ENCODE results near the gene GNG7.
"Not testable (repeated sequence)": the region's sequence is repeated elsewhere in the genome, so short reads cannot be mapped to it uniquely, and the experiment has no call there.

Gene GNG7

GRCh38 chr19:2540646-2541454 is 161.6 kb downstream of the GNG7 start:
- Histone ChIP-seq H3K4me3 (ENCODE audit: low read length) (no peak overlapping the region), H3K27ac (ENCODE audit: low read length) (no peak overlapping the region), H3K79me2 (ENCODE audit: low read length) (no peaks in the 10 kb centered on the region), H3K4me1 (ENCODE audit: low read length) (no peaks in the 10 kb centered on the region), H2AFZ (ENCODE audit: low read length) (no peak overlapping the region), H3K9me3 (replicated peaks; ENCODE audit: insufficient read depth, low read length) (no peaks in the 10 kb centered on the region), H4K20me1 (ENCODE audit: insufficient read depth, low read length) (no peaks in the 10 kb centered on the region), H3K9me2 (replicated peaks; ENCODE audit: insufficient read depth, low read length) (no peaks in the 10 kb centered on the region), H3F3A (ENCODE audit: insufficient read depth, low read length) (no peaks in the 10 kb centered on the region), H3K36me3 (replicated peaks; ENCODE audit: insufficient read depth, low read length) (no peaks in the 10 kb centered on the region), H3K27me3 (replicated peaks; ENCODE audit: insufficient read depth, low read length) (no peaks in the 10 kb centered on the region), H3K4me2 (ENCODE audit: low read depth, low read length) (no peak overlapping the region), H3K9ac (ENCODE audit: low read length) (no peak overlapping the region)
- no peak for TF ChIP-seq CTCF (IDR thresholded peaks at IDR 0.05; ENCODE audit: low read length)
- DNase-seq, result no peak

- no peaks in the 10 kb centered on the region for H3F3A ChIP-seq (ENCODE audit: insufficient read depth, low read length)
- H3K9me3 ChIP-seq (replicated peaks; ENCODE audit: insufficient read depth, low read length), result no peaks in the 10 kb centered on the region
- no peak overlapping the region for H3K4me3 ChIP-seq (ENCODE audit: low read length)
- H3K36me3 ChIP-seq (replicated peaks; ENCODE audit: insufficient read depth, low read length), result no peaks in the 10 kb centered on the region
- H3K4me2 ChIP-seq (ENCODE audit: low read depth, low read length), result no peak overlapping the region
- H3K9me2 ChIP-seq (replicated peaks; ENCODE audit: insufficient read depth, low read length), result no peaks in the 10 kb centered on the region
- H3K79me2 ChIP-seq (ENCODE audit: low read length), result no peaks in the 10 kb centered on the region
- H2AFZ ChIP-seq (ENCODE audit: low read length), result no peak overlapping the region
- H3K4me1 ChIP-seq (ENCODE audit: low read length), result no peaks in the 10 kb centered on the region
- H3K9ac ChIP-seq (ENCODE audit: low read length), result no peak overlapping the region
- H3K27ac ChIP-seq (ENCODE audit: low read length), result no peak overlapping the region
- H4K20me1 ChIP-seq (ENCODE audit: insufficient read depth, low read length), result no peaks in the 10 kb centered on the region
- TF ChIP-seq CTCF (IDR thresholded peaks at IDR 0.05; ENCODE audit: low read length), result no peak
- TF ChIP-seq EZH2 (optimal IDR thresholded peaks at IDR 0.05; ENCODE audit: low read depth, low read length), result no peak
- no peaks in the 10 kb centered on the region for H3K27me3 ChIP-seq (replicated peaks; ENCODE audit: insufficient read depth, low read length)
- DNase-seq, result no peak
Measured at GRCh38 chr19:2540251-2540645, 162.2 kb downstream of the GNG7 start.

GRCh38 chr19:2538096-2538757 is 164.3 kb downstream of the GNG7 start:
- Histone ChIP-seq H3K9me2 (replicated peaks; ENCODE audit: insufficient read depth, low read length) (no peaks in the 10 kb centered on the region), H3K27me3 (replicated peaks; ENCODE audit: insufficient read depth, low read length) (no peaks in the 10 kb centered on the region), H3K9ac (ENCODE audit: low read length) (no peak overlapping the region), H3K4me3 (ENCODE audit: low read length) (no peak overlapping the region), H4K20me1 (ENCODE audit: insufficient read depth, low read length) (no peaks in the 10 kb centered on the region), H3K4me1 (ENCODE audit: low read length) (peaks cover 5% of the 10 kb centered on the region), H3K4me2 (ENCODE audit: low read depth, low read length) (no peak overlapping the region), H3K79me2 (ENCODE audit: low read length) (no peaks in the 10 kb centered on the region), H3K27ac (ENCODE audit: low read length) (no peak overlapping the region), H3K9me3 (replicated peaks; ENCODE audit: insufficient read depth, low read length) (no peaks in the 10 kb centered on the region), H3K36me3 (replicated peaks; ENCODE audit: insufficient read depth, low read length) (no peaks in the 10 kb centered on the region), H3F3A (ENCODE audit: insufficient read depth, low read length) (no peaks in the 10 kb centered on the region; the same call in 1 of the 2 replicates), H2AFZ (ENCODE audit: low read length) (no peak overlapping the region)
- TF ChIP-seq EZH2 (optimal IDR thresholded peaks at IDR 0.05; ENCODE audit: low read depth, low read length) (no peak), CTCF (IDR thresholded peaks at IDR 0.05; ENCODE audit: low read length) (no peak), EZH2phosphoT487 (IDR thresholded peaks at IDR 0.05; ENCODE audit: low read length) (no peak)
- DNase-seq, result no peak

- H3K4me2 ChIP-seq (ENCODE audit: low read depth, low read length); H3K9me2 ChIP-seq (replicated peaks; ENCODE audit: insufficient read depth, low read length); H4K20me1 ChIP-seq (ENCODE audit: insufficient read depth, low read length); H2AFZ ChIP-seq (ENCODE audit: low read length); H3K4me1 ChIP-seq (ENCODE audit: low read length); H3K36me3 ChIP-seq (replicated peaks; ENCODE audit: insufficient read depth, low read length); H3K27me3 ChIP-seq (replicated peaks; ENCODE audit: insufficient read depth, low read length); DNase-seq; H3K79me2 ChIP-seq (ENCODE audit: low read length); H3K9me3 ChIP-seq (replicated peaks; ENCODE audit: insufficient read depth, low read length); H3K4me3 ChIP-seq (ENCODE audit: low read length); H3F3A ChIP-seq (ENCODE audit: insufficient read depth, low read length); H3K27ac ChIP-seq (ENCODE audit: low read length); H3K9ac ChIP-seq (ENCODE audit: low read length): not testable (repeated sequence)
Measured at GRCh38 chr19:2537584-2537983, 164.9 kb downstream of the GNG7 start.

All from MM.1S (cell line).